Dendritic cell treated with granulocyte-macrophage colony-stimulating factor and Interleukin-4, amounts not matched to agents 40 ng/mL and 50 ng/mL, for 4 days (primary cell): ENCODE data around the gene DOCK1.

Source experiments
- H3K27ac Mint-ChIP-seq: one replicate; pipeline ENCODE4 v1.8.0; 2022; ENCODE audit warnings: mild to moderate bottlenecking, mixed read lengths
- H3K27me3 Mint-ChIP-seq: one replicate; pipeline ENCODE4 v1.8.0; 2022; ENCODE audit warnings: mild to moderate bottlenecking, mixed read lengths
- H3K36me3 Mint-ChIP-seq: one replicate; pipeline ENCODE4 v1.8.0; 2022; ENCODE audit warnings: low read depth, mixed read lengths
- H3K4me1 Mint-ChIP-seq: one replicate; pipeline ENCODE4 v1.8.0; 2022; ENCODE audit warnings: low read depth, mixed read lengths
- H3K4me3 Mint-ChIP-seq: one replicate; pipeline ENCODE4 v1.8.0; 2022; ENCODE audit warnings: mild to moderate bottlenecking, moderate library complexity, mixed read lengths
- H3K9me3 Mint-ChIP-seq: one replicate; pipeline ENCODE4 v1.8.0; 2022; ENCODE audit warnings: mixed read lengths
- intact Hi-C: fragments of 100-400 bp; cut with micrococcal nuclease; formaldehyde crosslinking; loops from one replicate; pipeline ENCODE4 v1.15.0; 2022

The DOCK1 gene

GRCh38 chr10:127310430-127310829 lies 405.2 kb downstream of the DOCK1 start:
- no peaks in the 10 kb centered on the region for H3K36me3 Mint-ChIP-seq
- H3K9me3 Mint-ChIP-seq: no peaks in the 10 kb centered on the region
- no peaks in the 10 kb centered on the region for H3K4me1 Mint-ChIP-seq
- intact Hi-C loops: no loop called here
- no peak overlapping the region for H3K27ac Mint-ChIP-seq
- no peak overlapping the region for H3K4me3 Mint-ChIP-seq
- no peaks in the 10 kb centered on the region for H3K27me3 Mint-ChIP-seq

DNA sequence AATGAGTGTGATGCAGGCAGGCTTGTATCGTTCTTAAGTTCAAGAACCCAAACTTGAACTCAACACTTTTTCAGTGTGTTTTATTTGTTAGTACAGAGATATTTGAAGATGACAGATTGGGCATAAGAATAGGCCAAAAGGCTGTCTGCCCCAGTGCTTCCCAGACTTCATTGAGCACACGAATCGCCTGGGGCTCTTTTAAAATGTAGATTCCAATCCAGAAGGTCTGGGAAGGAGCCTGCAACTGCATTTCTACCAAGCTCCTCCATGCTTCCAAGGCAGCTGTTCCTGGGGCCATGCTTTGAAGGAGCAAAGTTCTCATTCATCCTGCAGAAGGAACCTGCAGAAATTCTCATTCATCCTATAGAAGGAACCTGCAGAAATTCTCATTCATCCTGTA lies 405.7 kb downstream of the DOCK1 start:
- no peaks in the 10 kb centered on the region for H3K36me3 Mint-ChIP-seq
- no peaks in the 10 kb centered on the region for H3K9me3 Mint-ChIP-seq
- H3K4me3 Mint-ChIP-seq: no peak overlapping the region
- H3K27me3 Mint-ChIP-seq: no peaks in the 10 kb centered on the region
- no peaks in the 10 kb centered on the region for H3K4me1 Mint-ChIP-seq
- intact Hi-C loops: no loop called here
- no peak overlapping the region for H3K27ac Mint-ChIP-seq

DNA sequence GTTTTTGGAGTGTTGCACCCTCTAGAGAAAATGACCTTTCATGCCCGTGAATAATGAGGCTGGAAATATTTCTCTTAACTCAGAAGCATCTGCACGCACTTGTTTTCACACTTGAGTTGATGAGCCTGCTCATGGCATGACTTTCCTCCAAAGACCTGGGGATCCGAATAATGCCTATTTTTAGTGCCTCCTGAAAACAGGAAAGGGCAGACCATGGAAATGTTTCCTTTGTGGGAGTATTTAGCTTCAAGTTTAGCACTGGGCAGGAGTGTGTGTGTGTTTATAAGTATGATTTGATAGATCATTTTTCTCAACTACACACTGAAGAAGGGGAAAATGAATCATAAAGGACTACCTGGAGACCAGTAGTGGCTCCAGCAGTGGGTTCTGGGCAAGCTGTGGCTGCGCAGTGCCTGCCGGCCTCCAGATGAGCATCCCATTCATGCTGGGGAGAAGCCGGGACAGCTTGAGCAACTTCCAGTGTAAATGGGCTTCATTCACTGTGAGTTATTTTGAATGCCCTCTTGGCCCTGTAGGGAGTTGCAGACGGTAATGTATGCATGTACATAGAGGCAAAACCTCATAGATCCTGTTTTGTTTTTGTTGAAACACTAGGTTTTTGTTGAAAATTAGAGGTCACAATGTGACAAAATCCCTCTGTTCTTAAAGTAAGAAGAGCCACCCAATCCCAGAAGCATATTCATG lies 408.9 kb downstream of the DOCK1 start:
- Mint-ChIP-seq H3K27me3 (no peaks in the 10 kb centered on the region), H3K27ac (no peak overlapping the region), H3K9me3 (no peaks in the 10 kb centered on the region), H3K4me3 (no peak overlapping the region), H3K36me3 (no peaks in the 10 kb centered on the region), H3K4me1 (no peaks in the 10 kb centered on the region)
- intact Hi-C loops: no loop called here

DNA sequence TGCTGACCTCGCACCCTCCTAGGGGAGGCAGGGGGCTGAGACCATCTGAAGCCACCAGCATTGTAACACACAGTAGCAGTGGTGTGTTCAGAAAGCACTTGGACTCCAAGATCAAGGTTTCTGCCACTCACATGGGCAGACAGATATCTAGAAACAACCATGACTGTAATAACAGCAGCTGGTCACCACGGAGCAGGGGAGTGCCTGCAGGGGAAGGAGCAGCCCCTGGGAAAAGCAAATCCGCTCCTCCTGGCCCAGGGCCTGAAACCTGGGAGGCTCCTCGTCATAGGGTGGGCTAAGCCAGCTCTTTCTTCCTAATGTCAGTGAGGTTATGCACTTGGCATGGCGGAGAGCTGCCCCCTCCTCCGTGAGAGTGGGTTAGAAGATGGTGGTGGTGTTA lies 409.6 kb downstream of the DOCK1 start:
- Mint-ChIP-seq H3K4me3 (no peak overlapping the region), H3K9me3 (no peaks in the 10 kb centered on the region), H3K36me3 (no peaks in the 10 kb centered on the region), H3K27ac (no peak overlapping the region), H3K4me1 (no peaks in the 10 kb centered on the region), H3K27me3 (no peaks in the 10 kb centered on the region)
- intact Hi-C loops: no loop called here

- Mint-ChIP-seq H3K27ac (no peak overlapping the region), H3K36me3 (no peaks in the 10 kb centered on the region), H3K4me1 (no peaks in the 10 kb centered on the region), H3K27me3 (no peaks in the 10 kb centered on the region), H3K9me3 (no peaks in the 10 kb centered on the region), H3K4me3 (no peak overlapping the region)
- intact Hi-C loops: no loop called here
Measured at GRCh38 chr10:127315888-127316287, 410.7 kb downstream of the DOCK1 start.

DNA sequence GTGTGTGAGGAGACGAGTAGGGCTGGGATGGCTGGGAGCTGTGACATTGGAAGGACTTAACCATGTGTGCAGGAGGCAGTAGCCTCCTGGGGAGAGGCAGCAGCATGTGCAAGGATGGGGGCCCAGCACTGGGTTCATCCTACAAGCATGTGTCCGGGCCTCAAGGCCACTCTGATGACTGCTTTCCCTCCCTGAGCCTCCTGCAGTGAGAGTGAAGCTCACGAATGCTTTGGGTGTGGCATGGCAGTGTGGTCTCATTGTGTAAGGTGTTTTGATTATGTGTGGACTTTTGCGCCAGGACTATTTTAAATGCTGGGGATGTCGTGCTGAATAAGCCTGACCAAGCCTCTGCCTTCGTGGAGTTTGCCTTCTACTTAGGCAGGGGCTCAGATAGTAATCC lies 413.2 kb downstream of the DOCK1 start:
- no peaks in the 10 kb centered on the region for H3K4me1 Mint-ChIP-seq
- no peak overlapping the region for H3K27ac Mint-ChIP-seq
- no peak overlapping the region for H3K4me3 Mint-ChIP-seq
- intact Hi-C loops: no loop called here
- no peaks in the 10 kb centered on the region for H3K27me3 Mint-ChIP-seq
- H3K9me3 Mint-ChIP-seq: no peaks in the 10 kb centered on the region
- H3K36me3 Mint-ChIP-seq: no peaks in the 10 kb centered on the region

DNA sequence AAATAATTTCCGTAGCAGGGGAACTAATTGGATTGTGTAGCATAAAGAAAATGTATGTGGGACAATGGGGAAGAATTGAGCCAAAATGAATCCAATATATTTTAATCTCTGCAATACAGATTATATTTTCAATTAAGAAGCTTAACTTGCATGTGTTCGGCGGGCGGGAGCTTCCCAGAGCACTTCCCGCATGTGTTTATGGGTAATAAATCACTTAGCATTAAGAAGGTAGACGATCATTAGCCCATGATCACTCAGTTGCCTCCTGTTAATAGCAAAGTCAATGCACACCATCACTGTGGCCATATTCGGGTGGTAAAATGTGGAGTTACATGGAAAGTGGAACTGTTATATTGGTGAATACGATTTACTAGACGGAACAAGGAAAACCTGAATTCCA lies 414.0 kb downstream of the DOCK1 start:
- intact Hi-C loops: no loop called here
- H3K4me1 Mint-ChIP-seq: no peaks in the 10 kb centered on the region
- H3K4me3 Mint-ChIP-seq: no peak overlapping the region
- no peaks in the 10 kb centered on the region for H3K9me3 Mint-ChIP-seq
- no peak overlapping the region for H3K27ac Mint-ChIP-seq
- H3K27me3 Mint-ChIP-seq: no peaks in the 10 kb centered on the region
- no peaks in the 10 kb centered on the region for H3K36me3 Mint-ChIP-seq

GRCh38 chr10:127319691-127320090 lies 414.5 kb downstream of the DOCK1 start:
- Mint-ChIP-seq H3K4me3 (no peak overlapping the region), H3K9me3 (no peaks in the 10 kb centered on the region), H3K27ac (no peak overlapping the region), H3K4me1 (no peaks in the 10 kb centered on the region), H3K27me3 (no peaks in the 10 kb centered on the region), H3K36me3 (no peaks in the 10 kb centered on the region)
- intact Hi-C loops: no loop called here

DNA sequence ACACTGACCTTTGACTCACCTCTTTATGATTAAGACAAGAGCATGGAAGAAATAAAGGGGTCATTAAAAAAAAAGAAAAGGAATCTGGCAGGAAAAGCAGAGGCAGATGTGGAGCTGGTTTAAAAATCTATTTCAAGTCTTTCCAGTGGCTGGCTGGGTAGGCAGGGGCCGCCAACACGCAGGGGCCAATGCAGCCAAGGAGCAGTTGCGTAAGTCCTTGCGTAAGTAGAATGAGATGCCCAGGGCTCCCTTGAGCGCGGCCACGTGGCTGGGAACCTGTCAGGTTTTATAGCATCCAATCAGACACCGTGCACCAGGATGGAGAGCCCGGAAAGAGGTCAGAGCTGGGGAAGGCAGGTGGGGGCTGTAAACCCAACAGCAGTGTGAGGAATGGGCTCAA lies 414.9 kb downstream of the DOCK1 start:
- Mint-ChIP-seq H3K9me3 (no peaks in the 10 kb centered on the region), H3K36me3 (no peaks in the 10 kb centered on the region), H3K4me3 (no peak overlapping the region), H3K27me3 (no peaks in the 10 kb centered on the region), H3K27ac (no peak overlapping the region), H3K4me1 (no peaks in the 10 kb centered on the region)
- intact Hi-C loops: no loop called here

GRCh38 chr10:127322286-127322685 lies 417.1 kb downstream of the DOCK1 start:
- H3K4me3 Mint-ChIP-seq: no peak overlapping the region
- H3K27ac Mint-ChIP-seq: no peak overlapping the region
- H3K27me3 Mint-ChIP-seq: no peaks in the 10 kb centered on the region
- H3K4me1 Mint-ChIP-seq: no peaks in the 10 kb centered on the region
- no peaks in the 10 kb centered on the region for H3K36me3 Mint-ChIP-seq
- intact Hi-C loops: no loop called here
- H3K9me3 Mint-ChIP-seq: no peaks in the 10 kb centered on the region

GRCh38 chr10:127325506-127325905 lies 420.3 kb downstream of the DOCK1 start:
- Mint-ChIP-seq H3K4me3 (no peak overlapping the region), H3K27me3 (no peaks in the 10 kb centered on the region), H3K4me1 (no peaks in the 10 kb centered on the region), H3K36me3 (no peaks in the 10 kb centered on the region), H3K9me3 (no peaks in the 10 kb centered on the region), H3K27ac (no peak overlapping the region)
- intact Hi-C loops: loop anchor here (5.0 kb wide), 1 partner anchor 163 kb away; no protein-coding TSS in a partner anchor

DNA sequence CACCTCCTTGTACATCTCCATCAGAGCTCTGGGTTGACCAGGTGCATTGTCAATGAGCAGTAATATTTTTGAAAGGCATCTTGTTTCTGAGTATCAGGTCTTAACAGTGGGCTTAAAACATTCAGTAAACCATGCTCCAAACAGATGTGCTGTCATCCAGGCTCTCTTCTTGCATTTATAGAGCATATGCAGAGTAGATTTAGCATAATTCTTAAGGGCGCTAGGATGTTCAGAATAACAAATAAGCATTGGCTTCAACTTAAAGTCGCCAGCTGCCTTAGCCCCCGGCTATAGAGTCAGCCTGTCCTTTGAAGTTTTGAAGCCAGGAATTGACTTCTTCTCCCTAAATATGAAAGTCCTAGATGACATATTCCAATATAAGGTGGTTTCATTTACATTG lies 421.7 kb downstream of the DOCK1 start:
- Mint-ChIP-seq H3K4me3 (no peak overlapping the region), H3K9me3 (no peaks in the 10 kb centered on the region), H3K27ac (no peak overlapping the region), H3K36me3 (no peaks in the 10 kb centered on the region), H3K4me1 (no peaks in the 10 kb centered on the region), H3K27me3 (no peaks in the 10 kb centered on the region)
- intact Hi-C loops: loop anchor here (5.0 kb wide), 1 partner anchor 165 kb away; no protein-coding TSS in a partner anchor

- Mint-ChIP-seq H3K27ac (no peak overlapping the region), H3K36me3 (no peaks in the 10 kb centered on the region), H3K27me3 (no peaks in the 10 kb centered on the region), H3K4me3 (no peak overlapping the region), H3K9me3 (no peaks in the 10 kb centered on the region), H3K4me1 (no peaks in the 10 kb centered on the region)
- intact Hi-C loops: no loop called here
Measured at GRCh38 chr10:127331696-127332095, 426.5 kb downstream of the DOCK1 start.

DNA sequence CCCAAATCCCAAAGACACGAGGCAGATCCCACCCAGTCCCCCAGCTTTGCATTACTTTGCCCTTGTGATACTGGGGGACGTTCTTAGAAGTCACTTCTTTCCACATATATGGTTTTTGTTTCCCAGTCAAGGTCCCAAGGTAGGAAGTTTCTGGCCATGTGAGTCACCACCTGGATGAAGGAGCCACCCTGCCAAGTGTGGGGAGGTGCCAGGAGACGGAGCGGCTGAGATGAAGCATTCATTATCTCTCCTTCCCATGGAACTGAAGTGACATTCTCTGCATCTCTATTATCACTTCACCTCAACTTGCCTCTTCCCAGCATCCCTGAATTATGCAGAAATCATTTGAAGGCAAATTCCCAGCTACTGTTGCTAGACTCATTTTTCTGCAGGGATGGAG lies 427.4 kb downstream of the DOCK1 start:
- H3K36me3 Mint-ChIP-seq: no peaks in the 10 kb centered on the region
- no peak overlapping the region for H3K27ac Mint-ChIP-seq
- intact Hi-C loops: no loop called here
- H3K27me3 Mint-ChIP-seq: no peaks in the 10 kb centered on the region
- no peaks in the 10 kb centered on the region for H3K4me1 Mint-ChIP-seq
- no peak overlapping the region for H3K4me3 Mint-ChIP-seq
- no peaks in the 10 kb centered on the region for H3K9me3 Mint-ChIP-seq

- no peak overlapping the region for H3K4me3 Mint-ChIP-seq
- no peak overlapping the region for H3K27ac Mint-ChIP-seq
- H3K36me3 Mint-ChIP-seq: no peaks in the 10 kb centered on the region
- intact Hi-C loops: no loop called here
- H3K9me3 Mint-ChIP-seq: no peaks in the 10 kb centered on the region
- no peaks in the 10 kb centered on the region for H3K4me1 Mint-ChIP-seq
- H3K27me3 Mint-ChIP-seq: no peaks in the 10 kb centered on the region
Measured at GRCh38 chr10:127337801-127338200, 432.6 kb downstream of the DOCK1 start.
